ENCODE data around the gene HADHA. TPM values are rescaled to one million over a fixed set of nuclear protein-coding genes. Genes with fewer than 3 reads are reported as not detected.

The HADHA gene
- total RNA-seq, 1 donor from 2014 or later: 139 TPM

- Histone ChIP-seq H3K9me3 (ENCODE audit: insufficient read depth, low read depth, low read length) (no peaks in the 10 kb centered on the region), H3K27ac (ENCODE audit: low read depth, low read length) (no peak overlapping the region), H3K4me1 (ENCODE audit: insufficient read depth, low read length) (peaks cover 1% of the 10 kb centered on the region), H3K79me2 (ENCODE audit: insufficient read depth, low read length) (peaks cover 74% of the 10 kb centered on the region), H3K27me3 (ENCODE audit: insufficient read depth, low read length) (no peaks in the 10 kb centered on the region), H3K36me3 (ENCODE audit: insufficient read depth, low read length) (peaks cover 3% of the 10 kb centered on the region), H3K9ac (ENCODE audit: low read length) (no peak overlapping the region), H3K4me3 (ENCODE audit: insufficient read depth, low read depth, low read length) (no peak overlapping the region), H4K20me1 (ENCODE audit: insufficient read depth, low read length) (peaks cover 56% of the 10 kb centered on the region), H2AFZ (ENCODE audit: low read depth, low read length) (no peak overlapping the region), H3K4me2 (ENCODE audit: low read length) (no peak overlapping the region)
- no peaks in the 10 kb centered on the region for H3K9me3 Mint-ChIP-seq (ENCODE audit: unreplicated experiment)
- no peak overlapping the region for H3K4me3 Mint-ChIP-seq (ENCODE audit: unreplicated experiment)
- H3K36me3 Mint-ChIP-seq (ENCODE audit: low read depth, unreplicated experiment): peaks cover 6% of the 10 kb centered on the region
- TF ChIP-seq, protein P1, sequence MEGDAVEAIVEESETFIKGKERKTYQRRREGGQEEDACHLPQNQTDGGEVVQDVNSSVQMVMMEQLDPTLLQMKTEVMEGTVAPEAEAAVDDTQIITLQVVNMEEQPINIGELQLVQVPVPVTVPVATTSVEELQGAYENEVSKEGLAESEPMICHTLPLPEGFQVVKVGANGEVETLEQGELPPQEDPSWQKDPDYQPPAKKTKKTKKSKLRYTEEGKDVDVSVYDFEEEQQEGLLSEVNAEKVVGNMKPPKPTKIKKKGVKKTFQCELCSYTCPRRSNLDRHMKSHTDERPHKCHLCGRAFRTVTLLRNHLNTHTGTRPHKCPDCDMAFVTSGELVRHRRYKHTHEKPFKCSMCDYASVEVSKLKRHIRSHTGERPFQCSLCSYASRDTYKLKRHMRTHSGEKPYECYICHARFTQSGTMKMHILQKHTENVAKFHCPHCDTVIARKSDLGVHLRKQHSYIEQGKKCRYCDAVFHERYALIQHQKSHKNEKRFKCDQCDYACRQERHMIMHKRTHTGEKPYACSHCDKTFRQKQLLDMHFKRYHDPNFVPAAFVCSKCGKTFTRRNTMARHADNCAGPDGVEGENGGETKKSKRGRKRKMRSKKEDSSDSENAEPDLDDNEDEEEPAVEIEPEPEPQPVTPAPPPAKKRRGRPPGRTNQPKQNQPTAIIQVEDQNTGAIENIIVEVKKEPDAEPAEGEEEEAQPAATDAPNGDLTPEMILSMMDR (IDR thresholded peaks at IDR 0.05; ENCODE audit: insufficient read depth, low read depth, low read length): no peak
- no peak for TF ChIP-seq EZH2 (IDR thresholded peaks at IDR 0.05; ENCODE audit: insufficient read depth, low read length)
- no peaks in the 10 kb centered on the region for H3K27me3 Mint-ChIP-seq (ENCODE audit: low read depth, unreplicated experiment)
- FAIRE-seq (no peak), DNase-seq (ENCODE audit: low read depth) (peak; percentile 29)
- H3K27ac Mint-ChIP-seq (ENCODE audit: unreplicated experiment): no peak overlapping the region
- H3K4me1 Mint-ChIP-seq (ENCODE audit: low read depth, unreplicated experiment): peaks cover 9% of the 10 kb centered on the region
Observed at GRCh38 chr2:26251893-26252292, 7.5 kb upstream of the HADHA start.

DNA sequence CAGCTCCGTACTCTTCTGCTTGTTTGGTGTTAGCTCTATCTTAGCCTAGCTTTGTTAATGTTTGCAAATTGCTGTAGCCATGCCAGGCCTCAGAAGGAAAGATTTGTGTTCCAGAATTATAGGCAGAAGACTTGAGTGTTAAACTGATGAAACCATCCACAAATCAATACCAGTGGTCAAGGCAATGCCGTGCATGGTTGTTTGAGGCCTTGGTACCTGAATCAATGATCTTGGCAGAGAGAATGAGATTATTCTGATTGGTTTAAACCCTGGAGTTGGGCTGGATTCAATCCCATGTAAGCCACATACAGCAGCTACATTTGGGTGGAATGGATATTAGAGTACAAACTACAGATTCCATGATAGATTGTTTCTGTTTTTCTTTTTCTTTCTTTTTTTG lies 5.2 kb upstream of the HADHA start:
- H3K79me2 ChIP-seq (ENCODE audit: insufficient read depth, low read length): peaks cover 93% of the 10 kb centered on the region
- H4K20me1 ChIP-seq (ENCODE audit: insufficient read depth, low read length): peaks cover 66% of the 10 kb centered on the region

GRCh38 chr2:26246818-26247217 lies 2.4 kb upstream of the HADHA start:
- Mint-ChIP-seq H3K4me1 (ENCODE audit: low read depth, unreplicated experiment) (peaks cover 25% of the 10 kb centered on the region), H3K27me3 (ENCODE audit: low read depth, unreplicated experiment) (no peaks in the 10 kb centered on the region), H3K9me3 (ENCODE audit: unreplicated experiment) (no peaks in the 10 kb centered on the region), H3K27ac (ENCODE audit: unreplicated experiment) (peak overlapping the region; percentile 14), H3K4me3 (ENCODE audit: unreplicated experiment) (peak overlapping the region; percentile 96), H3K36me3 (ENCODE audit: low read depth, unreplicated experiment) (no peaks in the 10 kb centered on the region)
- no peak overlapping the region for H3K27ac ChIP-seq (ENCODE audit: low read depth, low read length)
- H3K9me3 ChIP-seq (ENCODE audit: insufficient read depth, low read depth, low read length): no peaks in the 10 kb centered on the region
- no peak overlapping the region for H3K4me3 ChIP-seq (ENCODE audit: insufficient read depth, low read depth, low read length)
- H3K4me1 ChIP-seq (ENCODE audit: insufficient read depth, low read length): peaks cover 19% of the 10 kb centered on the region
- no peak overlapping the region for H3K9ac ChIP-seq (ENCODE audit: low read length)
- FAIRE-seq: no peak
- peaks cover 54% of the 10 kb centered on the region for H4K20me1 ChIP-seq (ENCODE audit: insufficient read depth, low read length)
- no peaks in the 10 kb centered on the region for H3K36me3 ChIP-seq (ENCODE audit: insufficient read depth, low read length)
- H3K4me2 ChIP-seq (ENCODE audit: low read length): peak overlapping the region; percentile 93
- peak; percentile 55 for DNase-seq (ENCODE audit: low read depth)
- no peak overlapping the region for H2AFZ ChIP-seq (ENCODE audit: low read depth, low read length)
- TF ChIP-seq EZH2 (IDR thresholded peaks at IDR 0.05; ENCODE audit: insufficient read depth, low read length): no peak
- TF ChIP-seq, protein P1 (IDR thresholded peaks at IDR 0.05; ENCODE audit: insufficient read depth, low read depth, low read length): no peak
- no peaks in the 10 kb centered on the region for H3K27me3 ChIP-seq (ENCODE audit: insufficient read depth, low read length)
- peaks cover 97% of the 10 kb centered on the region for H3K79me2 ChIP-seq (ENCODE audit: insufficient read depth, low read length)

More for the DNA sequence above, 5.2 kb upstream of the HADHA start:
- peaks cover 19% of the 10 kb centered on the region for H3K4me1 Mint-ChIP-seq (ENCODE audit: low read depth, unreplicated experiment)
- no peaks in the 10 kb centered on the region for H3K9me3 Mint-ChIP-seq (ENCODE audit: unreplicated experiment)
- no peak overlapping the region for H3K4me3 ChIP-seq (ENCODE audit: insufficient read depth, low read depth, low read length)
- FAIRE-seq (no peak), DNase-seq (ENCODE audit: low read depth) (no peak)
- H3K36me3 ChIP-seq (ENCODE audit: insufficient read depth, low read length): no peaks in the 10 kb centered on the region
- H3K27ac ChIP-seq (ENCODE audit: low read depth, low read length): no peak overlapping the region
- no peaks in the 10 kb centered on the region for H3K27me3 ChIP-seq (ENCODE audit: insufficient read depth, low read length)
- no peak overlapping the region for H3K4me3 Mint-ChIP-seq (ENCODE audit: unreplicated experiment)
- H3K36me3 Mint-ChIP-seq (ENCODE audit: low read depth, unreplicated experiment): no peaks in the 10 kb centered on the region
- no peaks in the 10 kb centered on the region for H3K9me3 ChIP-seq (ENCODE audit: insufficient read depth, low read depth, low read length)
- H3K27me3 Mint-ChIP-seq (ENCODE audit: low read depth, unreplicated experiment): no peaks in the 10 kb centered on the region
- no peak overlapping the region for H3K27ac Mint-ChIP-seq (ENCODE audit: unreplicated experiment)
- H3K9ac ChIP-seq (ENCODE audit: low read length): no peak overlapping the region
- H3K4me2 ChIP-seq (ENCODE audit: low read length): no peak overlapping the region
- TF ChIP-seq, protein P1 (IDR thresholded peaks at IDR 0.05; ENCODE audit: insufficient read depth, low read depth, low read length): no peak
- no peak for TF ChIP-seq EZH2 (IDR thresholded peaks at IDR 0.05; ENCODE audit: insufficient read depth, low read length)
- H2AFZ ChIP-seq (ENCODE audit: low read depth, low read length): no peak overlapping the region
- peaks cover 14% of the 10 kb centered on the region for H3K4me1 ChIP-seq (ENCODE audit: insufficient read depth, low read length)

All from astrocyte (in vitro differentiated cells and primary cell).